GM23248 (cell line): Measurements from ENCODE around the gene LTBP3. TPM values are rescaled to one million over a fixed set of nuclear protein-coding genes. Genes with fewer than 3 reads are reported as not detected.

Source experiments
- DNase-seq: peaks from one replicate; pipeline ENCODE4 v3.0.0-alpha.2; 2015
- H2AFZ ChIP-seq: fragments of 200-600 bp; sonication (generic); 2 replicates; pipeline ENCODE4 v1.6.1; 2016; ENCODE audit warnings: antibody characterized with exemption
- H3F3A ChIP-seq: fragments of 200-600 bp; sonication (generic); 2 replicates; pipeline ENCODE4 v1.6.1; 2016; ENCODE audit warnings: mild to moderate bottlenecking, antibody characterized with exemption, mixed run types; ENCODE audit not compliant: insufficient read depth
- H3K27ac ChIP-seq: fragments of 200-600 bp; sonication (generic); 2 replicates; pipeline ENCODE4 v1.5.1; 2016; ENCODE audit warnings: mild to moderate bottlenecking
- H3K27me3 ChIP-seq: fragments of 200-600 bp; sonication (generic); replicated peaks from 2 replicates; pipeline ENCODE4 v1.6.1; 2016; ENCODE audit warnings: mild to moderate bottlenecking; ENCODE audit not compliant: insufficient read depth
- H3K36me3 ChIP-seq: fragments of 200-600 bp; sonication (generic); 2 replicates; pipeline ENCODE4 v1.6.1; 2016; ENCODE audit warnings: low read depth, mild to moderate bottlenecking
- H3K4me1 ChIP-seq: fragments of 200-600 bp; sonication (generic); 2 replicates; pipeline ENCODE4 v1.6.1; 2016; ENCODE audit warnings: mild to moderate bottlenecking; ENCODE audit not compliant: insufficient read depth
- H3K4me2 ChIP-seq: fragments of 200-600 bp; sonication (generic); one replicate; pipeline ENCODE4 v1.6.1; 2016; ENCODE audit warnings: mild to moderate bottlenecking; ENCODE audit not compliant: unreplicated experiment
- H3K4me3 ChIP-seq: fragments of 200-600 bp; sonication (generic); 2 replicates; pipeline ENCODE4 v1.5.1; 2016; ENCODE audit warnings: mild to moderate bottlenecking
- H3K79me2 ChIP-seq: fragments of 200-600 bp; sonication (generic); 2 replicates; pipeline ENCODE4 v1.6.1; 2016; ENCODE audit warnings: mild to moderate bottlenecking; ENCODE audit not compliant: insufficient read depth
- H3K9ac ChIP-seq: fragments of 200-600 bp; sonication (generic); 2 replicates; pipeline ENCODE4 v1.6.1; 2016; ENCODE audit warnings: mild to moderate bottlenecking
- H3K9me2 ChIP-seq: fragments of 200-600 bp; sonication (generic); 2 replicates; pipeline ENCODE4 v1.6.1; 2016; ENCODE audit warnings: mixed run types, mild to moderate bottlenecking, moderate library complexity; ENCODE audit not compliant: insufficient read depth
- H3K9me3 ChIP-seq: fragments of 200-600 bp; sonication (generic); one replicate; pipeline ENCODE4 v1.6.1; 2017; ENCODE audit warnings: low read depth
- H4K20me1 ChIP-seq: fragments of 200-600 bp; sonication (generic); 2 replicates; pipeline ENCODE4 v1.6.0; 2016; ENCODE audit not compliant: insufficient read depth
- EZH2 ChIP-seq: fragments of 200-600 bp; sonication (generic); IDR thresholded peaks from 2 replicates; pipeline ENCODE4 v1.6.1; 2018; ENCODE audit warnings: antibody characterized with exemption, mild to moderate bottlenecking; ENCODE audit not compliant: insufficient read depth, poor library complexity, severe bottlenecking
- EZH2phosphoT487 ChIP-seq: fragments of 200-600 bp; sonication (generic); IDR thresholded peaks from 2 replicates; pipeline ENCODE4 v1.6.1; 2018; ENCODE audit warnings: antibody characterized with exemption, moderate library complexity, mild to moderate bottlenecking, low read depth; ENCODE audit not compliant: insufficient read depth
- WGBS, 2 experiments: methylation state at CpG; one replicate each; pipeline ENCODE4 v1.1.6; 2015 to 2017; ENCODE audit warnings: low lambda C conversion rate in 2 of 2, low coverage in 1 of 2; ENCODE audit errors: missing lambda C conversion rate in 2 of 2; 5-methylcytosine and 5-hydroxymethylcytosine counted together
- in situ Hi-C: fragments of 300-500 bp; cut with MboI; formaldehyde crosslinking; loops from 2 replicates; pipeline ENCODE4 v1.15.0; 2020
- polyA plus RNA-seq: library from polyadenylated mRNA; unstranded; fragments of >200 nt; fragmentation: Nextera tagmentation; extraction: Ambion mirVana; gene quantifications from 2 replicates; pipeline ENCODE4 v1.2.1, GENCODE V29; 2016
- total RNA-seq: library from RNA; depleted of rRNA; stranded (reverse); fragments of >200 nt; shearing (Covaris generic); gene quantifications from 2 replicates; pipeline ENCODE4 v1.2.3, GENCODE V29; 2014

The LTBP3 gene
- total and polyA plus RNA-seq, 2 experiments from 2014 or later, result 39.6 to 112 TPM

DNA sequence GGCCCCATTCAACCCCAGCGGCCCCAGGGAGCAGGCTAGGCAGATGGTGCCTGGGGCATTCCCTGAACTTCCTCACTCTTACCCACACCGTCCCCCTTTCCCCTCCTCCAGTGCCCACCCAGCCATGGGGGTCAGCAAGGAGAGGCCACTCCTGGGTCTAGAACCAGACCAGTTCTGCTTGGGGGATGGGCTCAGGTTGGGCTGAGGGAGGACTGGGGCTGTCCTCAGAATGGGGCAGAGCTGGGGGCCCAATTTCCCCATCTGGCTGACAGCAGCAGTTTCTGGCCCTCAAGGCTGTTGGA is 20.9 kb downstream of the LTBP3 start:
- peaks cover 30% of the 10 kb centered on the region for H3F3A ChIP-seq
- in situ Hi-C loops, result no loop called here
- no peaks in the 10 kb centered on the region for H3K27me3 ChIP-seq
- H3K4me3 ChIP-seq, result no peak overlapping the region
- TF ChIP-seq EZH2, result no peak
- TF ChIP-seq EZH2phosphoT487, result no peak
- 80 to 88% methylated on average over 2 of the region's 2 CpGs for WGBS, 2 experiments
- no peak overlapping the region for H3K9ac ChIP-seq
- H3K36me3 ChIP-seq, result peaks cover 10% of the 10 kb centered on the region; the same call in 1 of the 2 replicates
- H2AFZ ChIP-seq, result no peak overlapping the region
- DNase-seq, result no peak
- no peak overlapping the region for H3K27ac ChIP-seq
- no peaks in the 10 kb centered on the region for H4K20me1 ChIP-seq
- no peaks in the 10 kb centered on the region; the same call in 1 of the 2 replicates for H3K4me1 ChIP-seq
- H3K9me2 ChIP-seq, result no peaks in the 10 kb centered on the region
- no peaks in the 10 kb centered on the region for H3K9me3 ChIP-seq
- no peaks in the 10 kb centered on the region for H3K79me2 ChIP-seq
- H3K4me2 ChIP-seq, result no peak overlapping the region

DNA sequence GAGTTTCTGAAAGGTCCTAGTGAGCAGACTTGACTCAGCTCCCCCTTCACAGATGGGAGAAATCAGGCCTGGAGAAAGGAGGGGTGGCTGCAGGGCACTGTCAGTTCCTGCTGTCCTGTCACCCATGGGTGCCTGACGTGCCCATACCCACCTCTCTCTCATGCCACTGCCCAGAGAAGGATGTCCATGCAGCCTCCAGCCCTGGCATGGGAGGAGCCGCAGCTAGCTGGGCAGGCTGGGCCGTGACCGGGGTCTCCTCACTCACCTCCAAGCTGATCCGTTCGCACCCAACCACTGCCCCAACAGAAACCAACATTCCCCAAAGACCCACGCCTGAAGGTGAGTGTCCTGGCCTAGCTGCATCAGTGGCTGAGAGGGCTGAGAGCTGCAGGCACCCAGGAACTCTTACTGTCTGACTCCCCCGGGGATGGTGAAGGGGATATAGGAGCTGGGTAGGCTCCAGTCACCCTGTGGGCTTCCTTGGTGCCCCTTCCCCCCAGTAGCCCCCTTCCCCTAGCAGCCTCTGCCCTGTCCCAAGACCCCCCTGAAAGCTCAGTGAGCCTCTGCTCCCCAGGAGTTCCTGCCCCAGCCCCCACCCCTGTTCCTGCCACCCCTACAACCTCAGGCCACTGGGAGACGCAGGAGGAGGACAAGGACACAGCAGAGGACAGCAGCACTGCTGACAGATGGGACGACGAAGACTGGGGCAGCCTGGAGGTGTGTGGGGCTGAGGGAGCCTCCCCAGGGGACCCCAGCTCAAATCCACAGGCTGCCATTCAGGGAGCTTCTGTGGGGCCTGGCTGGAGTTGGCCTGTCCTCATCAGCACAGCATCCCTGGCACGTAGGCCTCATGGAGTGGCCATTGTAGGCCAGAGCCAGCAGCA is 21.5 kb downstream of the LTBP3 start:
- no peak for TF ChIP-seq EZH2
- no peak for TF ChIP-seq EZH2phosphoT487
- no peaks in the 10 kb centered on the region for H3K9me3 ChIP-seq
- H3K4me2 ChIP-seq, result no peak overlapping the region
- H3K9ac ChIP-seq, result no peak overlapping the region
- H3F3A ChIP-seq, result peaks cover 24% of the 10 kb centered on the region
- no peak for DNase-seq
- 92 to 93% methylated on average over 9 to 12 of the region's 12 CpGs for WGBS, 2 experiments
- no peak overlapping the region for H3K27ac ChIP-seq
- in situ Hi-C loops, result no loop called here
- no peaks in the 10 kb centered on the region for H3K27me3 ChIP-seq
- no peaks in the 10 kb centered on the region; the same call in 1 of the 2 replicates for H3K4me1 ChIP-seq
- H3K36me3 ChIP-seq, result peaks cover 15% of the 10 kb centered on the region; the same call in 1 of the 2 replicates
- H3K4me3 ChIP-seq, result no peak overlapping the region
- H3K79me2 ChIP-seq, result no peaks in the 10 kb centered on the region
- H2AFZ ChIP-seq, result no peak overlapping the region
- no peaks in the 10 kb centered on the region for H4K20me1 ChIP-seq
- H3K9me2 ChIP-seq, result no peaks in the 10 kb centered on the region

DNA sequence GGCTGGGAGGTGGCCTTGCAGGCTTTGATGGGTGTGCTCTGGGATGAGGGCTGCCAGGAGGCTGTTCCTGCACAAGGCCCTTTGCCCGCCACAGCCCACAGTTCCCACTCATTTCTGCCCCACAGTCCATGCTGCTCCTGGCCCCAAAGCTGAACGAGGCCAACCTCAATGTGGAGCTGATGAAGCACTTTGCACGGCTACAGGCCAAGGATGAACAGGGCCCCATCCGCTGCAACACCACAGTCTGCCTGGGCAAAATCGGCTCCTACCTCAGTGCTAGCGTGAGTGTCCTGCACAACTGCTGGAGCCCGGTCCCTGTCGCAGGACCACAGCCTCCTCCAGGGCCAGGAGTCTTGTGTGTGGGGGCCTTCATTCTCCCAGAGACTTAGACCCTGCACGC is 23.1 kb downstream of the LTBP3 start:
- Histone ChIP-seq H3K36me3 (peaks cover 23% of the 10 kb centered on the region; the same call in 1 of the 2 replicates), H3K27me3 (no peaks in the 10 kb centered on the region), H3K4me3 (no peak overlapping the region), H3K9ac (no peak overlapping the region), H3K9me3 (no peaks in the 10 kb centered on the region), H3F3A (peaks cover 19% of the 10 kb centered on the region), H3K4me1 (no peaks in the 10 kb centered on the region), H3K4me2 (no peak overlapping the region), H3K27ac (no peak overlapping the region), H4K20me1 (no peaks in the 10 kb centered on the region), H3K9me2 (no peaks in the 10 kb centered on the region), H2AFZ (no peak overlapping the region), H3K79me2 (peaks cover 4% of the 10 kb centered on the region)
- in situ Hi-C loops, result no loop called here
- TF ChIP-seq EZH2phosphoT487, result no peak
- no peak for TF ChIP-seq EZH2
- DNase-seq, result no peak
- 82 to 84% methylated on average over 9 of the region's 9 CpGs for WGBS, 2 experiments

DNA sequence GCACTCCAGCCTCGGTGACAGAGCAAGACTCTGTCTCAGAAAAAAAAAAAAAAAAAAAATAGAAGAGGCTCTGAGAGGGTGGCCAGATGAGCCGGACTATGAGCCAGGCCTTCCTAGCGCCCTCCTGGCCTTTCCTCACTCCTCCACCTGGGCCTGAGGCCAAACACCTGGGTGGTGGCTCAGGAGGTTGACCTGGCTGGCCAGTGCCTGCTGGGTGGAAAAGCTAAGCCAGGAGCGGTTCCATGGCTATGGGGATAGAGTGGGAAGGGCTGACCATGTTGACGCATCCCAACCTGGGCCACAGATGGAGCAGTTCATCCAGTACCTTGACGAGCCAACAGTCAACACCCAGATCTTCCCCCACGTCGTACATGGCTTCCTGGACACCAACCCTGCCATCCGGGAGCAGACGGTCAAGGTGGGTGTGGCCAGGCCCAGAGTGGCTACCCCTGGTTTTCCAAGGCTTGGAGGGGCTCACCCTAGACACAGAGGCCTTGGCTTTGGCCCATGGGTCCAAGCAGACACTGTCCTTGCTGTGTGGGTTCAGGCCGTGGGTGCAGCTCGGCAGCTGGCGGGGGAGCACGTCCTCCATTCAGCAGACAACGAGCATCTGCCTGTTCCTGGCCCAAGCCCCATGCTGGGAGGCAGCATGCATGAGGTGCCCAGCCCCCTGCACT is 25.6 kb downstream of the LTBP3 start:
- no peaks in the 10 kb centered on the region for H4K20me1 ChIP-seq

More for the DNA sequence above, 25.6 kb downstream of the LTBP3 start:
- Histone ChIP-seq H3K79me2 (peaks cover 30% of the 10 kb centered on the region), H3F3A (peaks cover 19% of the 10 kb centered on the region), H3K27me3 (no peaks in the 10 kb centered on the region), H3K9ac (no peak overlapping the region), H3K27ac (no peak overlapping the region), H2AFZ (no peak overlapping the region), H3K9me2 (no peaks in the 10 kb centered on the region), H3K36me3 (peaks cover 35% of the 10 kb centered on the region), H3K4me3 (no peak overlapping the region), H3K4me1 (no peaks in the 10 kb centered on the region), H3K9me3 (no peaks in the 10 kb centered on the region), H3K4me2 (no peak overlapping the region)
- WGBS, 2 experiments, result 83 to 87% methylated on average over 14 to 15 of the region's 15 CpGs
- no peak for DNase-seq
- TF ChIP-seq EZH2phosphoT487 (no peak), EZH2 (no peak)
- in situ Hi-C loops, result no loop called here
